ENCODE measurements around the gene RAD51D. TPM values are rescaled to one million over a fixed set of nuclear protein-coding genes. Genes with fewer than 3 reads are reported as not detected.

The RAD51D gene
- total and polyA plus RNA-seq, 10 of the 15 experiments (the other 5 are each of a cell fraction or from before 2014, with no cell fraction given) = 2.6 to 29.3 (median 13.5) TPM

GRCh38 chr17:35046245-35046644 lies 73.4 kb downstream of the RAD51D start:
- ATAC-seq (no peak), DNase-seq (ENCODE audit: low read depth, low spot score) (no peak), FAIRE-seq (peak; percentile 76)
- TSS peak; percentile 27 for BruUV-seq (replicated peaks)
- TF ChIP-seq EP300 (IDR thresholded peaks at IDR 0.05; ENCODE audit: borderline replicate concordance in 1 of 2, control insufficient read depth in 1 of 2, low read depth in 2 of 2, low read length in 2 of 2) (0 out of 4 replicates have a peak, but pooled peaks of 1 of the 2 experiments have one; percentile 18), ZSCAN29 (IDR thresholded peaks at IDR 0.05) (no peak), CEBPZ (IDR thresholded peaks at IDR 0.05; ENCODE audit: low read depth, low read length) (no peak), MEF2A (IDR thresholded peaks at IDR 0.05; ENCODE audit: insufficient read depth, low read depth, low read length) (no peak)
- peak overlapping the region; percentile 57 for H3K4me3 ChIP-seq
- ChIA-PET RAD21 (ENCODE audit: unreplicated experiment) (interaction anchor here (0.6 to 3.4 kb wide), 17 partner anchors 12 to 498 kb away, joined by 3 to 53 read pairs (median 10); partner anchors contain the start of genes RAD51D and RFFL), CTCF (interaction anchor here (0.7 to 2.0 kb wide), 12 partner anchors 13 to 73 kb away, joined by 3 to 11 read pairs (median 5); partner anchors contain the start of genes RAD51D and RFFL), SMC1A (ENCODE audit: uncharacterized antibody, unreplicated experiment) (interaction anchor here (1.1 to 12.0 kb wide), 13 partner anchors 10 to 47 kb away, joined by 4 to 221 read pairs (median 6); partner anchors contain the start of gene RFFL), POLR2A (interaction anchor here (0.6 to 3.9 kb wide), 8 partner anchors 14 to 43 kb away, joined by 5 to 37 read pairs (median 8); partner anchors contain the start of gene RFFL)
- peaks cover 37% of the 10 kb centered on the region for H3K4me1 ChIP-seq (ENCODE audit: control insufficient read depth, insufficient read depth, low read length)
- peaks cover 0 to 1% of the 10 kb centered on the region in 2 experiments; a peak in 1 of 4 replicates for H3K36me3 ChIP-seq (ENCODE audit: control insufficient read depth in 2 of 2, insufficient read depth in 2 of 2, low read length in 1 of 2)
- H3K9ac ChIP-seq (ENCODE audit: control insufficient read depth, insufficient read depth, low read length) = peak overlapping the region; percentile 55
- WGBS (ENCODE audit: insufficient coverage, insufficient replicate concordance, low lambda C conversion rate, missing lambda C conversion rate) = 23% methylated on average over 4 of the region's 4 CpGs
- H3K27me3 ChIP-seq (replicated peaks in 1 of 2; ENCODE audit: control insufficient read depth in 2 of 2, insufficient read depth in 2 of 2, low read length in 1 of 2) = no peaks in the 10 kb centered on the region
- no peaks in the 10 kb centered on the region; the same call in 2 of the 3 replicates for H3K9me3 ChIP-seq (replicated peaks; ENCODE audit: control insufficient read depth, insufficient read depth, low read length)
- intact Hi-C loops (cut with micrococcal nuclease; ENCODE audit: unreplicated experiment) = loop anchor here (2.0 kb wide), 1 partner anchor 17 kb away; the partner anchor contains the start of gene RFFL
- H3K27ac ChIP-seq (ENCODE audit: control insufficient read depth, insufficient read depth) = peak overlapping the region; percentile 75
- in situ Hi-C loops (cut with MboI) = no loop called here
- H4K20me1 ChIP-seq (ENCODE audit: control insufficient read depth, insufficient read depth) = no peaks in the 10 kb centered on the region
- peaks cover 48% of the 10 kb centered on the region for H3K79me2 ChIP-seq (ENCODE audit: control insufficient read depth, insufficient read depth, low read length)
- H2AFZ ChIP-seq (ENCODE audit: control insufficient read depth, low read depth, low read length) = peak overlapping the region; percentile 36
- H3K4me2 ChIP-seq (ENCODE audit: control insufficient read depth, insufficient read depth) = peak overlapping the region; percentile 43
